Mesenchymal stem cell (in vitro differentiated cells and primary cell): ENCODE measurements around the gene CCDC169.

ENCODE experiments used
- DNase-seq: peaks from one replicate; pipeline ENCODE4 v3.0.0-alpha.2; 2013
- H2AFZ ChIP-seq: one replicate; pipeline ENCODE4 v1.6.1; 2013; ENCODE audit warnings: low read depth, mild to moderate bottlenecking, control low read depth, inconsistent platforms, low read length, moderate library complexity
- H2AK5ac ChIP-seq: 2 replicates; pipeline ENCODE4 v1.6.1; 2013; ENCODE audit warnings: low read length, moderate library complexity, mild to moderate bottlenecking, inconsistent platforms; ENCODE audit not compliant: severe bottlenecking
- H2BK120ac ChIP-seq: one replicate; pipeline ENCODE4 v1.6.1; 2013; ENCODE audit warnings: low read depth, mild to moderate bottlenecking, inconsistent platforms, low read length, moderate library complexity
- H2BK12ac ChIP-seq, 2 experiments: one replicate each; pipeline ENCODE4 v1.6.1; 2013; ENCODE audit warnings: inconsistent platforms in 2 of 2, low read length in 2 of 2, mild to moderate bottlenecking in 2 of 2, moderate library complexity in 2 of 2, control low read depth in 1 of 2
- H2BK15ac ChIP-seq: one replicate; pipeline ENCODE4 v1.6.1; 2013; ENCODE audit warnings: mild to moderate bottlenecking, low read depth, inconsistent platforms; ENCODE audit not compliant: poor library complexity, severe bottlenecking
- H2BK5ac ChIP-seq: 2 replicates; pipeline ENCODE4 v1.6.1; 2013; ENCODE audit warnings: low read depth, mild to moderate bottlenecking, low read length, control low read depth, inconsistent platforms; ENCODE audit not compliant: poor library complexity, severe bottlenecking
- H3K14ac ChIP-seq, 2 experiments: one replicate each; pipeline ENCODE4 v1.6.1; 2013; ENCODE audit warnings: inconsistent platforms in 2 of 2, low read length in 2 of 2, control low read depth in 1 of 2, mild to moderate bottlenecking in 1 of 2, moderate library complexity in 1 of 2
- H3K18ac ChIP-seq, 2 experiments: one replicate each; pipeline ENCODE4 v1.6.1; 2013; ENCODE audit warnings: inconsistent platforms in 2 of 2, low read length in 2 of 2, control low read depth in 1 of 2, low read depth in 1 of 2, mild to moderate bottlenecking in 1 of 2
- H3K23ac ChIP-seq, 2 experiments: one replicate each; pipeline ENCODE4 v1.6.1; 2013; ENCODE audit warnings: inconsistent platforms in 2 of 2, low read length in 2 of 2, mild to moderate bottlenecking in 2 of 2, moderate library complexity in 2 of 2, control low read depth in 1 of 2
- H3K27ac ChIP-seq: 2 replicates; pipeline ENCODE4 v1.5.1; 2013; ENCODE audit warnings: mild to moderate bottlenecking, moderate library complexity, low read length, control low read depth, inconsistent platforms; ENCODE audit not compliant: poor library complexity, severe bottlenecking
- H3K27me3 ChIP-seq, 2 experiments: 2 replicates each; pipeline versions ENCODE4 v1.6.1 to v1.7.0; 2013; ENCODE audit warnings: low read length in 2 of 2, mild to moderate bottlenecking in 2 of 2, moderate library complexity in 2 of 2, control low read depth in 1 of 2, inconsistent platforms in 1 of 2; ENCODE audit not compliant: control insufficient read depth in 1 of 2, insufficient read depth in 1 of 2
- H3K36me3 ChIP-seq, 2 experiments: 2 replicates each; pipeline versions ENCODE4 v1.6.1 to v1.7.0; 2013; ENCODE audit warnings: low read length in 2 of 2, control low read depth in 1 of 2, inconsistent platforms in 1 of 2, low read depth in 1 of 2, mild to moderate bottlenecking in 1 of 2; ENCODE audit not compliant: insufficient read depth in 2 of 2, control insufficient read depth in 1 of 2
- H3K4ac ChIP-seq, 2 experiments: one replicate each; pipeline ENCODE4 v1.6.1; 2013; ENCODE audit warnings: inconsistent platforms in 2 of 2, low read length in 2 of 2, mild to moderate bottlenecking in 2 of 2, moderate library complexity in 2 of 2, control low read depth in 1 of 2, low read depth in 1 of 2
- H3K4me1 ChIP-seq: 2 replicates; pipeline ENCODE4 v1.6.1; 2013; ENCODE audit warnings: low read depth, low read length, control low read depth; ENCODE audit not compliant: control insufficient read depth, insufficient read depth
- H3K4me2 ChIP-seq: 2 replicates; pipeline ENCODE4 v1.6.1; 2013; ENCODE audit warnings: low read length, mild to moderate bottlenecking, inconsistent platforms; ENCODE audit not compliant: poor library complexity, severe bottlenecking
- H3K4me3 ChIP-seq, 2 experiments: 2 replicates each; pipeline versions ENCODE4 v1.5.1 to v1.7.0; 2013; ENCODE audit warnings: low read length in 2 of 2, mild to moderate bottlenecking in 2 of 2, control low read depth in 1 of 2, low read depth in 1 of 2; ENCODE audit not compliant: insufficient read depth in 1 of 2
- H3K79me1 ChIP-seq: replicated peaks from 2 replicates; pipeline ENCODE4 v1.6.1; 2013; ENCODE audit warnings: mild to moderate bottlenecking, control low read depth, low read length, inconsistent platforms; ENCODE audit not compliant: poor library complexity, severe bottlenecking
- H3K9ac ChIP-seq: 2 replicates; pipeline ENCODE4 v1.7.0; 2013; ENCODE audit warnings: mild to moderate bottlenecking, low read length, moderate library complexity
- H3K9me3 ChIP-seq: 2 replicates; pipeline ENCODE4 v1.7.0; 2013; ENCODE audit warnings: mild to moderate bottlenecking, low read length; ENCODE audit not compliant: control insufficient read depth
- H4K8ac ChIP-seq: one replicate; pipeline ENCODE4 v1.6.1; 2013; ENCODE audit warnings: inconsistent platforms, mild to moderate bottlenecking, low read length, moderate library complexity
- H4K91ac ChIP-seq: one replicate; pipeline ENCODE4 v1.6.1; 2013; ENCODE audit warnings: mild to moderate bottlenecking, low read length, inconsistent platforms
- WGBS: methylation state at CpG from one replicate; pipeline ENCODE4 v1.1.7; 2013; ENCODE audit warnings: mixed read lengths; 5-methylcytosine and 5-hydroxymethylcytosine counted together

The CCDC169 gene

GRCh38 chr13:36224730-36225129, 72.9 kb downstream of the CCDC169 start:
- H3K27ac ChIP-seq, result no peak overlapping the region
- H2AK5ac ChIP-seq, result no peak overlapping the region
- no peak overlapping the region for H3K9ac ChIP-seq
- H3K4me3 ChIP-seq, result no peak overlapping the region
- H3K9me3 ChIP-seq, result peaks cover 23% of the 10 kb centered on the region
- H3K4me1 ChIP-seq, result no peaks in the 10 kb centered on the region
- no peak overlapping the region for H2AFZ ChIP-seq
- H3K18ac ChIP-seq, result no peak overlapping the region
- no peak overlapping the region for H3K14ac ChIP-seq
- H2BK15ac ChIP-seq, result no peak overlapping the region
- no peak overlapping the region for H3K23ac ChIP-seq
- no peaks in the 10 kb centered on the region for H3K27me3 ChIP-seq
- no peak overlapping the region for H4K8ac ChIP-seq
- no peak overlapping the region for H3K4ac ChIP-seq
- H3K79me1 ChIP-seq, result no peaks in the 10 kb centered on the region
- no peak overlapping the region for H4K91ac ChIP-seq
- no peak overlapping the region for H2BK5ac ChIP-seq
- no peak overlapping the region for H2BK120ac ChIP-seq
- WGBS, result 47% methylated on average over 1 of the region's 1 CpG
- no peaks in the 10 kb centered on the region for H3K36me3 ChIP-seq
- H2BK12ac ChIP-seq, result no peak overlapping the region
- no peak overlapping the region for H3K4me2 ChIP-seq
- DNase-seq, result no peak

DNA sequence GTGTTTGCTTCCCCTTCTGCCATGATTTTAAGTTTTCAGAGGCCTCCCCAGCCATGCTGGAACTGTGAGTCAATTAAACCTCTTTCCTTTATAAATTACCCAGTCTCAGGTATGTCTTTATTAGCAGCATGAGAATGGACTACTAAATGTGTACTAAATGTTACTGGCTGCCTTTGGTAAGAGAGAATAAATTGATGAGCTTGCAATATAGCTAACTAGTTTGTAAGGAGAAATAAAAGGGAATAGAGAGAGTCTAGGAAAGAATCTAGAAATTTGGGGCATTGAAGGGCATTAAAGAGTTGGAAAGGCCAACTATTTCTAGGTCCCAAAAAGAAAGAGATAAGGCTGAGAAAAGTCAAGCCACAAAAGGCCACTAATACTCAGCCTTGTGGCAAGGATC, 77.7 kb downstream of the CCDC169 start:
- H3K9me3 ChIP-seq, result peaks cover 9% of the 10 kb centered on the region

DNA sequence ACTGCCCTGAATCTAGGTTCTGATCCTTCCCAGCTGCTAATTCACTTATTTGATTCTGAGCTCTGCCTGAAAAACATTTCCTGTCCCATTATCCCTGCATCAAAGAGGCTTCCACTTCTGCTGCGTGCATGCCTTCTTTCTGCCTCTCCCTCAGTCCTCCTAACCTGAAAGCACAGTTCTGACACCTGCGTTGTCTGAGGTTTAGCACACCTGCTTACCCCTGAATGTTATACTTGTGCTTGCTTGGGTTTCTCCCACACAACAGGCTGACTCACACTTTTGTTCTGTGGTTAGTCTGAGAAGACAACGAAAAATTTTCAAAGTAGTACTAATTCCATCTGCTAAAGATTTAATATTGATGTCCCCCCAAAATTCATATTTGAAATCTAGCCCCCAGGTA, 80.2 kb downstream of the CCDC169 start:
- no peaks in the 10 kb centered on the region for H3K79me1 ChIP-seq
- H3K36me3 ChIP-seq, result no peaks in the 10 kb centered on the region
- H3K9me3 ChIP-seq, result no peaks in the 10 kb centered on the region
- no peak overlapping the region for H2BK15ac ChIP-seq
- no peak overlapping the region for H2AK5ac ChIP-seq
- no peak overlapping the region for H3K4me3 ChIP-seq
- no peaks in the 10 kb centered on the region for H3K4me1 ChIP-seq
- no peaks in the 10 kb centered on the region for H3K27me3 ChIP-seq
- H3K14ac ChIP-seq, result no peak overlapping the region
- H3K27ac ChIP-seq, result no peak overlapping the region
- no peak overlapping the region for H3K4me2 ChIP-seq
- no peak overlapping the region for H2BK5ac ChIP-seq
- no peak overlapping the region for H2BK120ac ChIP-seq
- H3K23ac ChIP-seq, result no peak overlapping the region
- no peak for DNase-seq
- H2AFZ ChIP-seq, result no peak overlapping the region
- no peak overlapping the region for H4K91ac ChIP-seq
- H2BK12ac ChIP-seq, result no peak overlapping the region
- no peak overlapping the region for H3K4ac ChIP-seq
- 87% methylated on average over 2 of the region's 3 CpGs for WGBS
- H4K8ac ChIP-seq, result no peak overlapping the region
- H3K9ac ChIP-seq, result no peak overlapping the region
- no peak overlapping the region for H3K18ac ChIP-seq

More for the DNA sequence above, 77.7 kb downstream of the CCDC169 start:
- H3K9ac ChIP-seq, result no peak overlapping the region
- H3K27ac ChIP-seq, result no peak overlapping the region
- H3K4ac ChIP-seq, result no peak overlapping the region
- H3K4me3 ChIP-seq, result no peak overlapping the region
- H3K4me2 ChIP-seq, result no peak overlapping the region
- H3K27me3 ChIP-seq, result no peaks in the 10 kb centered on the region
- no peak overlapping the region for H3K14ac ChIP-seq
- no peak overlapping the region for H2AK5ac ChIP-seq
- H2BK15ac ChIP-seq, result no peak overlapping the region
- no peak overlapping the region for H3K18ac ChIP-seq
- H2AFZ ChIP-seq, result no peak overlapping the region
- H4K91ac ChIP-seq, result no peak overlapping the region
- H2BK5ac ChIP-seq, result no peak overlapping the region
- H4K8ac ChIP-seq, result no peak overlapping the region
- no peak overlapping the region for H3K23ac ChIP-seq
- no peak overlapping the region for H2BK12ac ChIP-seq
- H2BK120ac ChIP-seq, result no peak overlapping the region
- no peaks in the 10 kb centered on the region for H3K79me1 ChIP-seq
- no peaks in the 10 kb centered on the region for H3K4me1 ChIP-seq
- H3K36me3 ChIP-seq, result no peaks in the 10 kb centered on the region
- no peak for DNase-seq

- Histone ChIP-seq H4K91ac (no peak within 1 kb of the TSS), H3K4me3 (no peak within 1 kb of the TSS), H3K27ac (no peak within 1 kb of the TSS), H3K36me3 (no peaks in the 10 kb centered on the region), H3K18ac (no peak within 1 kb of the TSS), H3K9ac (no peak within 1 kb of the TSS), H2BK15ac (no peak within 1 kb of the TSS), H3K4ac (no peak within 1 kb of the TSS), H2BK12ac (no peak within 1 kb of the TSS), H3K9me3 (no peaks in the 10 kb centered on the region), H3K4me1 (peaks cover 1% of the 10 kb centered on the region), H3K14ac (no peak within 1 kb of the TSS), H2AFZ (no peak within 1 kb of the TSS), H3K79me1 (no peaks in the 10 kb centered on the region), H3K4me2 (no peak within 1 kb of the TSS), H3K23ac (no peak within 1 kb of the TSS), H2AK5ac (no peak within 1 kb of the TSS), H2BK120ac (no peak within 1 kb of the TSS), H4K8ac (no peak within 1 kb of the TSS), H3K27me3 (no peaks in the 10 kb centered on the region), H2BK5ac (no peak within 1 kb of the TSS)
- 93% methylated on average over 53 of the region's 53 CpGs for WGBS
- DNase-seq, result no peak
These were observed 83.3 kb downstream of the CCDC169 start, which contains the start of gene SOHLH2 for GRCh38 chr13:36214163-36214921. Gene SOHLH2 (minus strand): TSS chr13:36214556. CDS start chr13:36214526, 30 bp downstream.
